ENCODE results near the gene RAB8B.

Gene RAB8B

DNA sequence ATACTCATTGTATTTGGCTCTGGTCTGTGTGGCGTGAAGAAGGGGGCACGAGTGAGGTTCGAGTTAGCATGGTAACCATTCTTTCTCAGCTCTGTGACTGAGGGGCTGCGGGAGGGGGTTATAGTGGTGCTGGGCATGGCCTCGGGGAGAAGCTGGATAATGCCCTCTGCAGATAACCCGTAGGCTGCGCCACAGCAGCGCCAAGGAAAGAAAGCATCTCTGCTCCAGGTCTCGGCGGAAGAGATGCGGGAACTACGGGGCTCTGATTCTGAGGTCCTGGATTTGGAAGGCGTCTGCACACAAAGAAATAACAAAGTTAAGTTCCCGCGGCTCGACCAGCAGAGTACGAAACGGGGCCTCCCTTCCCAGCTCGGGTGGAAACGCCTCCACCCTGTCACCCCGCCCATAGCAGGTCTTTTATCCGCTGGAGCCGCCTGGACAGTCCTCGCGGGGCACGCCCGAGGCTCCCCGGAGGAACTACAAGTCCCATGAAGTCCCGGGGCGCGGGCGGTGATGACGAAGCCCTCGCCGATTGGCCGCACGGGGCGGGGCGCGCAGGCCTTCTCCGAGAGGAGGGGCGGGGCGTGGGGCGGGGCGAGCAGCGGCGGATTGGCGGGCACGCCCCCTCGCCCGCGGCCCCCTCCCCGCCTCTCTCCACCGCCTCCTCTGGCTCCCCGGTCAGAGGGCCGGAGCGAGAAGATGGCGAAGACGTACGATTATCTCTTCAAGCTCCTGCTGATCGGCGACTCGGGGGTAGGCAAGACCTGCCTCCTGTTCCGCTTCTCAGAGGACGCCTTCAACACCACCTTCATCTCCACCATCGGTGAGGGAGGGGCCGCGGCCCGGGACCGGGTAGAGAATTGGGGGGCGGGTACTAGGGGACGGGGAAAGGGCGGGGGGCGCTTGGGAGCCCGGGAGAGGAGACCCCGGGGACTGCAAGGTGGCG is at the start of gene RAB8B:
Gene RAB8B, plus strand, starts transcription at position 681 of the 946 bp plus-strand sequence. Its CDS starts 19 bp downstream, at position 700.
- peak; percentile 99 for DNase-seq

DNA sequence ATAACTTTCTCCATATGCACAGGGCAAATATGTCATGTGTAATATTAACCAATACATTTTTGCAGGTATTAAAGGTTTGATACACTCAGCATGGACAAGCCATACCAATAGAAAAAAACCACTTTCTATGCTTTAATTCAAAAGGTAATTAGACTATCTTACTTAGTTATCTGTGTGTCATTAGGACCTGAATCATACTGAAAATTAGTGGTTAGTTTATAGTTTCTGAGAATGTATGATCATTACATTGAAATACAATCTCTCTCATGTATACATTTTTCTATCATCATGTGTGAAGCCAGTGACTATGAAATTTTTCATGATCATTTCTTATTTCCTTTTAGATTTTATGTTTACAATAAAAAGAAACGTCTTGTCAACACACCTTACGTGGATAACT is 48.5 kb upstream of the RAB8B start:
- DNase-seq: no peak

DNA sequence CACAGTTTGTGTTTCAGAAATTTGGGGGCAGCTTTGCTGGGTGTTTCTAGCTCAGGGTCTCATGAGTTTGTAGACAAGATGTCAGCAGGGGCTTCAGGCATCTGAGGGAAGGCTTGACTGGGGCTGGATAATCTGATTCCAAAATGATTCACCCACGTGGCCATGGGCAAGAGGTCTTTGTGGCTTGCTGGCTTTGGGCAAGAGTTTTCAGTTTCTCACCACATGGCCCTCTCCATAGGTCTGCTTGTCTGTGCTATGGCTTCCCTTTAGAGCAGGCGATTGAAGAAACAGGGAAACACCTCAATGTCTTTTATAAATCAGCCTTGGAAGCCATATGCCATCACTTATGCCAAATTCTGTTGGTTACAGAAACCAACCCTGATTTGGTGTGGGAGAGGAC is 44.0 kb upstream of the RAB8B start:
- no peak for DNase-seq

DNA sequence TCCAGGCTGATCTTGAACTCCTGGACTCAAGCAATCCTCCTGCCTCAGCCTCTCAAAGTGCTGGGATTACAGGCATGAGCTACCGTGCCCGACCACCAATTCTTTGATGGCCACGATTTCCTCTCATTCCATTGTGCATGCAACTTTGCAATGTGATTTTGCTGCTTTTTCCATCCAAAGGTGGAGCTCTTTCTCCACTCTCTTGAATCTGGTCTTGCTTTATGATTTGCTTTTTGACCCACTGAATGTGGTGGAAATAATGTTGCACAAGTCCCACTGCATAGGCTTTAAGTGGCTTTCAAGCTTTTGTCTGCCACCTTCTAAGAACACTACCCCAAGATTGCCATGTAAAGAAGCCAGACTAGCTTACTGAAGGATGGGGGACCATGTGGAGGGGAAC is 42.7 kb upstream of the RAB8B start:
- no peak for DNase-seq

DNA sequence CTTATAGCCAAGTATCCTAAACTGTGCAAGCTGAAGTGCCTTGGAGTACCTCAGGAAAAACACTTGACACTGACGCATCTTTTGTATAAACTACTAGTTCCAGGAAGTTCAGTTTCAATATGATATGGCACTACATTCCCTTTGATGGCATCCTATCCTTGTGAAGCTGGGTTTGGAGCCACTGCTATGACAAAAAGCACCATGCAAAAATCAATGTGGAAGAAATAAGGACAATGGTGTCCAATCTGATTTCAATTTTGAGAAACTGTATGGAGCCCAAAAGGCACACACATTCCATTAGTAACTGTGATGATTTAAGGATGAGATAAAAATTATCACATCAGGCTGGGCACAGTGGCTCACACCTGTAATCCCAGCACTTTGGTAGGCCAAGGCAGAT is 37.7 kb upstream of the RAB8B start:
- no peak for DNase-seq

DNA sequence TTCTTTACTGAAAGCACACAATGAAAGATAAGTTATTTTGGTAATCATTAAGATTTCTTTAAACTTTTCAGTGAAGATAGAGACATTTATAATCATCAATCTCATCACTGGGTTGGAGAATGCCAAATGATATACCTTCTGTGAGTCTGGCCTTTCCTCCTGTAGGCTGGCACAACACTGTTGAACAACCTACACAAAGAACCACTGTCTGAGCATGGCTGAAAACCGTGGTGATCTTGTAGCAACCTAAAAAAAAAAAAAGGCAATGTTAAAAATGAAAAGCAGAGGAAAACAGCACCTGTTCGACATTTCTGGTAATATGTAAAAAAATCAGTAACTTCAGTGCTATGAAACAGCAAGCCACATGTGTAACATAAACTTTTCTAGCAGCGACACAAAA is 33.9 kb upstream of the RAB8B start:
- no peak for DNase-seq

DNA sequence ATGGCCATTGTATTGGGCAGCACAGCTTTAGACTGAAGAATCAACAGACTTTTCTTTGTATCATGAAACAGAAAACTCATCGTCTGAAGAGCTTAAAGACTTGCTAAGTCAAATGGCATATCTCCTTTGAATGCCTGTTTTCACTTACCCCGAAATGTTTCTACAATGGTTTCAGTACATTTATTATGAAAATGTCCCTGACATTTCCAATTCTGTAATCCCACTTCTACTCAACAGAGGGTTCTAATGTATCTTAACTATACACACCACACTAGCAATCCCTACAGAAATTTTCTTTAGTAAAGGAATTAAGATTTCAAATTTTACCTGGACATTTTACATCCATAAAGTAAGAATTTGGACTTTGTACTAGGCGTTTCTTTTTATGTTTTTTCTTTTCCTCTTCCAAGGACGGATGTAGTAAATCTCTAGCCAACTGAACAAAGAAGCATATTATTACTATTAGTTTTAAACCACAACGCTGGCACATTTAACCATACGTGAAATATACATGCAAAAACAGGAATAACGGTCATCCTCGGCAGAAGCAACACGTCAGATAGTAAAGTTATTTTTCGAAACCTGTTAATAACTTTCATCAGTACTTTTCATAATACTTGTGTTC is 33.2 kb upstream of the RAB8B start:
- DNase-seq: no peak

DNA sequence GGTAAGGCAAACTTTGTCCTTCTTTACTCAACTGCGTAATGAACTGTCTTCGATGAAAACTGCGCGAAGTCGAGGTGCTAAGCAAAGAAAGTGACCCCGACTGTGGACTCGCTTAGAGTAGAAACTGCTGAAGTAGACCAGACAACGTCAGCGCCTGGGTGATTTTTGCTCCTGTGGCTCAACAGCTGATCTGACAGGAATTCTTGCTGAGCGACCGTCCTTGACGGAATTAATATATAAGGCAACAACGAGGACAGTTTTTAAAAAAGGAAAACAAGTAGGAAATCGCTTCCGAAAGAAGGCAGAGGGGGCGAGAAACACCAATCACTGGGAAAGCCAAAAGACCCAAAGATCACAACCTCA is 32.7 kb upstream of the RAB8B start:
- DNase-seq: peak; percentile 28

DNA sequence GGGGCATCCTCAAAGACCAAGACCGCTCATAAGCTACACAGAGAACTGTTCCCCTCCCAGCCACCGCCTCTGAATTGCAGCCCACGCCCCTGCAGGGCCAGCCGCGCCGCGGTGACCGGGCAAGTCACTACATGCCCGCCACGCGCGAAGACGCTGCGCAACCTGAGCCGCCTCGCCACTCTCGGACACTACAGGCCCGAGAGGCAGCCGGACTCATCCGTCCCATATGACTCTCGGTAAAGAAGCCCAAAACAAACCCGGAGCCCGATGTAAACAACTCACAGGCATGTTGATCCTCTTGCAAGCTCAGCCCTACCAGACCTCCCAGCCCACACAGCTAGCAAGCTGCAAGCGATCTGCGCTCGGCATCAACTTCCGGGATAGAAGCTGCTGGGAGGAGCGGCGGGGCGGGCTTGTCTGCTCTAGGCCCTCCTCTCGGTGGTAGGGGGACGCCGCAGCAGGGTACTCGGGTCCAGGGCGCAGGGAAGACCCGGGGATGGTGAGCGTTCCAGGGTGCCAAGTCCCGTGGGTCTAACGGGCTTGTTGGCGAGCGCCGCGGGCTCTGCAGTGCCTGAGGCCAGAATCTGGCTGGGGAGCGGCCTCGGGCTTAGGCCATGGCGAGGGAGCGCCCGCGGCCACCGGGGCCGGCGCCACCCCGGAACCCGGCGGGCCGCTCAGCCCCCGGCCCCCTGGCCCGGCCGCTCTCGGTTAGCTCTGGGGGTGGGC is 32.1 kb upstream of the RAB8B start, which contains the start of gene RPS27L:
Gene RPS27L, minus strand, starts transcription at position 360 of the 726 bp plus-strand sequence. Its CDS starts 72 bp downstream, at position 288.
- DNase-seq: peak; percentile 92

DNA sequence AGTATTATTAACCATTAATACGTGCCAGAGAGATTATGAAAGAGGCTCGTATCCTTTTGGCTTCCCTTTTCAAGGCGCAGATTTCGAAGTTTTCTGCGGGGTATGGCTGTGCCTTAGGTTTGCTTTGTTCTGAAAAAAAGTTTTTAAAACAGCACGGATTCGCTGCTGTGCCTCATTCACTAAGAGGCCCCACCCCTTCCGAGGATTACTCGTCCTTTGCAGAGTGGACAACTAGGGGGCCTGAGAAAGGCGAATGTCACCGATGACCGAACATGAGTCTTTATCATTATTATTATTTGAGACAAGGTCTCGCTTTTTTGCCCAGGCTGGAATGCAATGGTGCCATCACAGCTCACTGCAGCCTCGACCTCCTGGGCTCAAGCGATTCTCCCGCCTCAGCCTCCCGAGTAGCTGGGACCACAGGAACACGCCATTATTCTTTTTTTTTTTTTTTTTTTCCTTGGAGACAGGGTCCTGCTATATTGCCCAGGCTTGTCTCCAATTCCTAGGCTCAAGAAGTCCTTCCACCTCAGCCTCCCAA is 31.4 kb upstream of the RAB8B start:
- DNase-seq: peak; percentile 43

DNA sequence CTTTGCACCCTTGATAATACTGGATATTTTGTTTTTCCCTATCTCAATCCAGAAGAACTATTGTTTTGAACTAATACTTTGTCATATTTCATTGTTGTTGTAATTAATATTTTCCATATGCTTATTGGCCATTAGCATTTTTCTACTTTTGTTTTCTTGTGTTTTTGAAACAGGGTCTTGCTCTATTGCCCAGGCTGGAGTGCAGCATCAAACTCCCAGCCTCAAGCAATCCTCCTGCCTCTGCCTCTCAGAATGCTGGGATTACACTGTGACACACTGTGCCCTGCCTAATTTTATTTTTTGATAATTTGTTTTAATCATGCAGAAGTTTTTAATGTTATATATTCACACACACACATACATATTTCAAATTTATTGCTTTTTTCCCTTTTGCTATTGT is 28.8 kb upstream of the RAB8B start:
- no peak for DNase-seq

DNA sequence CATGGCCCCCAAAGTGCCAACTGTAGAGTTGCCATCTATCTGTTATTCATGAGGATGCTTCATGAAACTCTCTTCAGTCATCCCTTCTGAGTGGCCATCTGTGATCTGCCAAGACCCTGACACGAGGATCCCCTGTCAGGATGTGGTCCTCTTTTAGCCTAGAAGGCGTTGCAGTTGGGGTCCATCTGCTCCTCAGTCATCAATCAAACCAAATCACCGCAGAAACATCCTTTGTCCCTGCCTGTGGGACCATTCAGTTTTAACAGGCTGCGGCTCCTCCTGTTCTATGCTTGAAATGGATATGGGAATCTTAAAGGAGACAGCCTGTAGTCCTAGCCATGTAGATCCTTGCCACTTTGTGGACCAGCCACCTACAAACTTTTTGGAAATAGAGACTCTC is 26.2 kb upstream of the RAB8B start:
- no peak for DNase-seq

DNA sequence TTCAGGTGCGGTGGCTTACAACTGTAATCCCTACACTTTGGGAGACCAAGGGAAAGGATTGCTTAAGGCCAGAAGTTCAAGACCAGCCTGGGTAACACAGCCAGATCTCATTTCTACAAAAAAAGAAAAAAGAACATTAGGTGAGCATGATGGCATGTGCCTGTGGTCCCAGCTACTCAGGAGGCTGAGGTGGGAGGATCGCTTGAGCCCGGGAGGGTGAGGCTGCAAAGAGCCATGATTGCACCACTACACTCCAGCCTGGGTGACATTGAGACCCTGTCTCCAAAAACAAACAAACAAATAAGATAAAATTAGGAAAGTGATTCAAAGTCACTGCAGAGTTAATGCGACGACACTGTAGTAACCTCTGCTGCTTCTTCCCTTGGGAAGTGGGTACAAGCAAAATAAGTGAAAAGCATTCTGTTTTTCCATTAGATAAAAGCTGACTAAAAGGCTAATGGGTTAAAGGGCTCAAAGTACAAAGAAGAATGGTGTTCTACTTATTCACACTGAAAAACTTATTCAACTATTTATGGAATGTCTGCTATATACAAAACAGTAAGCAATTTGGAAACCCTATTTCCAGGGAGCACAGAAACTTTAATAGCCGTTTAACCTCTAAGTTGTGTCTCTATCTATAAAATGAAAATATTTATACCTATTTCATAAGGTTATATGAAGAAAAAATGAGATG is 24.1 kb upstream of the RAB8B start:
- DNase-seq: no peak

DNA sequence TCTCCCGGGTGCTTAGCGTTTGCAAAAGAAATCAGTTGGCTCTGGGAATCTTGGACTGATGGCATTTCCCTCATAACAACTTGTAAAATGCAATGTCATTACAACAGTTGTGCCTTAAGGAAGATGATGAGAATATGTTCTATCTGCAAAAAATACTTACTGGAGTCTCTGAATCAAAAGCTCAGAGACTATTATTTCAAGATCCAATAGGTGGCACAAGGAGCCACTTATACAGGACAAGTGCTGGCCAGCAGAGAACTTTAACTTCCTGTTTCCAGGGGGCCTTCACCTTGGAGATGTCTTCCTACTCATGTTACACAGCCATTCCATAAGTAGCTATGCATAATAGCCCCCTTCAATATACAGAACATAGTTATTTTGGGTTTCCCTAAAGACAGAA is 23.2 kb upstream of the RAB8B start:
- no peak for DNase-seq

DNA sequence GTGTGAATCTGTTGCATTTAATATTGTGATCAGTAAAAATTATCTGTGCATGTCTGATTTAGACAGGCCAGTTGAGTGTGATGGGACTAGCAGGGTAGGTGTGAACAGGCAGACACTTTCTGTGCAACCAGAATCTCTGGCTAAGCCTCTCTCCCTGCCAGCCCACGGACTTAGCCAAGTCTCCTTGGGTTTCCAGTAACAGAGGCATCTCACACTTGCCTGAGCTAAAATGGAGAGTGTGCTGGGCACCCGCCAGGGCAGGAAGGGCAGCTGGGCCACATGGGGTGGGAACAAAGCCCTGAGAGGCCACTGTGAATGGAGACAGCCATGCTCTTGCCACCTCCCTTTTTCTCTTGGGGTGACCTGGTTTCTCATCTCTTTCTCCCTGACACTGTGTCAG is 19.6 kb upstream of the RAB8B start:
- no peak for DNase-seq

DNA sequence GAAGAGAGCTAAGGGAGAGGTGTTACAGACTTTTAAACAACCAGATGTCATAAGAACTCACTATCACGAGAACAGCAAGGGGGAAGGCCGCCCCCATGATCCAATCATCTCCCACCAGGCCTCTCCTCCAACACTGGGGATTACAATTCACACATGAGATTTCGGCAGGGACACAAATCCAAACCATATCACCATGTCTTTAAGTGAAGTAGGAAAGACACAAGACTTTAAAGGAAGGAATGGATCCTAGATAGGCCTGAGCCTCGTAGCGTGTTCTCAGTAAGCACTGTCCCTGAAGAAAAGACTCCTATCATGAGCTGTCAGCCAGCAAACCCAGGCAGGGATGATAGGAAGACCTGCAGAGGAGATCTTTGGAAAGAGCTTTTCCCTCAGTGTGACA is 17.0 kb upstream of the RAB8B start:
- no peak for DNase-seq

DNA sequence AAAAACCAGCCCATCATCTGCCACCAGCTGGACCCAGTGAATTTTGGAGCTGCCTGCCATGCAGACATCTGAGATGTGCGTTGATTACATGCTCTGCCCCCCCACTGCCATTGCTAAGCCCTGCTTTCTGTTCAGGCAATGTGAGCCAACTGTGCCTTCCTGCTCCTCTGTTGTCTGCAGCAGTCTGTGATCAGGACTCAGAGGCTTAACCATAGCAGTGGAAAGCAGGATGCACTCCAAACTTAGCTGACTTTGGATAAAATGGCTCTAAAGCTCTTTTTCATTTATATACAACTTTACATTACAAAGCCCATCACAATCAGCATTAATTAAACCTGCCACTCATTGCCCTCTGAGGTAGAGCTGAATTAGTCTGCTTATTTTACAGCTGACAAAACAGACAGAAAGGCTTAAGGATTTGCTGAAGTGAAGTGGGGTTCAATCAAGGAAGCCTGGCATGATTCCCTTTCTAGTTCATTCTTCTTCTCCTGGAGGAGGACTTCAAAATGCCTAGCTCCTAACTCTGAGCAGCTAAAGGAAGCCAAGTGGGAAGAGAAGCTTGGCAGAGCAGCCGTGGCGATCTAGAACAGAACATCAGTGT is 16.5 kb upstream of the RAB8B start:
- DNase-seq: no peak

DNA sequence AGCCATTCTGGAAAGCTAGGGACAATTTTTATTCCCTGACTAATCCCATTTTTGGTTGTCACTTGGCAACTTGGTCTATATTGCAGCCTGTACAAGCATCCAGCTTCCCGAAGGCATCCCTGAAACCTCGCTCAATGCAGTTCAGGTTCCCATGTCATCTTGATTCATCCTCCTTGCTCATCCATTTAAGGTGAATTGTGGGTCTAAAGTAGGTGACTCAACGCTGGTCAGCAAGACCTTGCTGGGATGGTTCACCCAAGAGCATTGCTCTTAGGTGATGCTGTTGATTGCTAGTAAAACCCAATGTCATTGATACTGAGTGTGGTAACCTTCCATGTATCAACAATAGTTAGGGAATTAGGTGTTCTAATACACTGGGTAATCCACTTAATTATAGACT is 13.1 kb upstream of the RAB8B start:
- no peak for DNase-seq

DNA sequence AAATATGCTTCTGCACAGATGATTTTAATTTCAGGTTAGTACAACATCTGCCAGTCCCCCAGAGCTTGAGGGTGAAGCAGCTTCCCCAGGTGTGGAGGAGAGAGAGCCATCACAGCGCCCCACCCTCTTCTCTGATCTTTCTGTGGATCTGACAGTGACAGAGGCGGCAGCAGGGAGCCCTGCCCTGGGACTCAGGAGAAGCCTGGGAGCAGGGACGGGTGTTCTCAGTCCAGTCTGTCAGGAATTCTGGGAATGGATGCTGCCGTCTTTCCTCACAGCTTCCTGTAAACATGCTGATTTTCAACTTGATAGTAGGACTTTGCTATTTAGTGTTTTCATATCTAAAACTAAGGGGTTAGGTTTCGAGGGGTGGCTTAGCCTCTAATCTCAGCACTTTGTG is 11.4 kb upstream of the RAB8B start:
- no peak for DNase-seq

DNA sequence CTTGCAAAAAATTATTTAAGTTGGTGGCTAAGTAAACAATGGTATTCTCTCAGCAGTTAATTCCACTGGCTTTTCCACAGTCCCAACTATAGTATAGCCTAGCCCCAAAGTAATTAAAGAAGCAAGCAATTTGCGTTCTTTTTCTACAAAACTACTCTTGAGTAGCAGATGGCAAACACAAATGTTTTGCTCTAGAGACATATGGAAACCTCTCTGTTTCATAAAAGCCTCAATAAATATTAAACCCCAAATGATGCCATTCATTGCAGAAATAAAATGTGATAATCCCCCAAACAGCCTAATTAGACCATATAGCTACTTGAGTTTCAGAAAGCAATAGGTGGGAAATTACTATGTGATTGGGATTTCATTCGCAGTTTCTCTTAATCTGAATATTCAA is 8.7 kb upstream of the RAB8B start:
- no peak for DNase-seq

DNA sequence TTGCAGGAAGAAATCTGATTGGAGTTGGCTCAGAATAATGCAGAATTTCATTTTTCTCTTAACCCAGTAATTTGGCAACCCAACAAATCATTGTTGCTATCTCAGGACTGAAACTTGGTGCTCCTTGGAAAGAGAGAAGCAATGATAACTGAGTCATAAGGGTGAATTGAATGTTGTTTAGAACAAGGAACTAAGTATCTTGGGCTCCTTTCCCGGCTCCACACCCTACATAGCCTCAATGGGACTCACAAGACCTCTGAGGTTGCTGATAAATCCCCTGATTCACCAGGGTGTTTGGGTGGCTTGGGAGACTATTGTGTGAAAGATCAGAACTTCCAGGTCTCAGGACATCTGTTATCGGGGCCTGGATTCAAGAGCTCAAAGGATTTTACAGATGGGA is 7.8 kb upstream of the RAB8B start:
- DNase-seq: no peak

DNA sequence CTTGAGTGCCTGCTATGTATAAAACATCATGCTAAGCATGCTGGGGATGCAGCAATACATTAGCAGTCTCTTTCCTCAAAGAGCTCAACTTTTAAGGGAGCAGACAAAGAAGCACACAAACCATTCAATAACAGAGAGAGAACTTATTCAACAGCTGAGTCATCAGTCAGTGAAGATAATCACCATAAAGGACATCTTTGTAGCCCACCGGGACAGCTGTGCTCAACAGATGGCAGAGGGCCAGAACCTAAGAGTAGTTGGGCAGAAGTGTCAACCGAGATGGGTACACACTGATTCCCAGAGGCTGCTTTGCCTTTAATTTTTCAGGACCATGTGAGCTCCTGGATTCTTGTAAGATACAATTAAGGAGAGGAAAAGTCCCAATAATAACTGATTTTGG is 4.2 kb upstream of the RAB8B start:
- no peak for DNase-seq

Data from CD4-positive, alpha-beta T cell treated with Interleukin-17A for 4 hours (primary cell).